Activated CD8-positive, alpha-beta T cell treated with anti-CD3 and anti-CD28 coated beads for 36 hours (primary cell): ENCODE measurements around the gene ADRA2C. TPM values are rescaled to one million over a fixed set of nuclear protein-coding genes. Genes with fewer than 3 reads are reported as not detected.

Experiments
- ATAC-seq: fragments of 200-7000 bp; cut with Tn5 transposase; one replicate; pipeline ENCODE4 v1.10.0; 2021; ENCODE audit warnings: mild to moderate bottlenecking, moderate library complexity
- CTCF ChIA-PET: fragments of 350-600 bp; sonication (Branson Sonifier 250); formaldehyde crosslinking; loops from one replicate; lab custom pipeline; 2021; ENCODE audit warnings: antibody characterized with exemption; lab: Charles Lee
- POLR2A ChIA-PET: fragments of 350-600 bp; sonication (Branson Sonifier 250); formaldehyde crosslinking; loops from one replicate; lab custom pipeline; 2021; ENCODE audit warnings: antibody characterized with exemption; lab: Charles Lee
- DNase-seq: peaks from one replicate; pipeline ENCODE4 v3.0.0-alpha.2; 2020
- H3K27ac Mint-ChIP-seq: one replicate; pipeline ENCODE4 v1.8.0; 2021; ENCODE audit warnings: mild to moderate bottlenecking, mixed read lengths
- H3K27me3 Mint-ChIP-seq: one replicate; pipeline ENCODE4 v1.8.0; 2021; ENCODE audit warnings: mixed read lengths
- H3K36me3 Mint-ChIP-seq: one replicate; pipeline ENCODE4 v1.8.0; 2021; ENCODE audit warnings: low read depth, mixed read lengths
- H3K4me1 Mint-ChIP-seq: one replicate; pipeline ENCODE4 v1.8.0; 2021; ENCODE audit warnings: low read depth, mixed read lengths
- H3K4me3 Mint-ChIP-seq: one replicate; pipeline ENCODE4 v1.8.0; 2021; ENCODE audit warnings: mild to moderate bottlenecking, moderate library complexity, mixed read lengths
- H3K9me3 Mint-ChIP-seq: one replicate; pipeline ENCODE4 v1.8.0; 2021; ENCODE audit warnings: mixed read lengths
- intact Hi-C: fragments of 100-400 bp; cut with micrococcal nuclease; formaldehyde crosslinking; loops from one replicate; pipeline ENCODE4 v1.10.0; 2022
- total RNA-seq, 2 experiments: library from RNA; stranded (reverse); gene quantifications; one replicate each; pipeline ENCODE4 v1.2.3, GENCODE V29; 2021
- TF ChIP-seq, protein P1 (sequence below): fragments of 200-600 bp; IDR thresholded peaks from one replicate; pipeline ENCODE4 v1.8.0; 2022; ENCODE audit warnings: antibody characterized with exemption, mild to moderate bottlenecking

ADRA2C gene
- total RNA-seq, 2 experiments from 2014 or later, result 0.27 TPM; not detected in 1

DNA sequence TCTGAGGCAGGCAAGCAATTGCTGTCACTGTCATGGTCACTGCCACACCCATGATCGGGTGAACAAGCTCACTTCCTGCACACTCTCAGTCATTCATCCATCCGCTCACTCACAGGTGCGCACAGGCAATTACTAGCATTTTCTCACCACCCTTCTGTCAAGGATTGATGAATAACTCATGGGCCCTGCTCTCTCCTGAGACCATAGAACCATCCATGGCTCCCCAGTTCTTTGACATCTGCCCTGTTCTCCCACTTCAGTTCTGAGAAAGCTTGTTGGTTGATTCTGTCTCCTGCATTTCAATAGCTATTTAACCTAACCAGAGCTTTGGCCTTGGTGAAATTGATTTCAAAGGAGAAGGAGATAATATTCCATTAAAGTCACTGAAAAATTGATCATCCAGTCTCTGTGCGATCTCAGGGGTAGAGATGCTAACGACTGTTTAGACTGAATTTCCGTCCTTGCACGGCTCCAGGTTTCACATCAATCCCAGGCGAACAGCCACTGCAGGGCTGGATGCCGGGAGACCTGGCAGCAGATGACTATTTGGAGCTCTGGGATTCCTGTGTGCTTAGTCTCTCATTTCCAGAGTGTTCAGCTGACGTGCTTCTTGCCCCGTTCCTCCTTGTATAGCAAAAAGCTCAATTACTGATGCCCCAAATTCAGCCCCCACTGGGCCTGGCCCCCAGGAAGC, 36.9 kb upstream of the ADRA2C start:
- TF ChIP-seq, protein P1, sequence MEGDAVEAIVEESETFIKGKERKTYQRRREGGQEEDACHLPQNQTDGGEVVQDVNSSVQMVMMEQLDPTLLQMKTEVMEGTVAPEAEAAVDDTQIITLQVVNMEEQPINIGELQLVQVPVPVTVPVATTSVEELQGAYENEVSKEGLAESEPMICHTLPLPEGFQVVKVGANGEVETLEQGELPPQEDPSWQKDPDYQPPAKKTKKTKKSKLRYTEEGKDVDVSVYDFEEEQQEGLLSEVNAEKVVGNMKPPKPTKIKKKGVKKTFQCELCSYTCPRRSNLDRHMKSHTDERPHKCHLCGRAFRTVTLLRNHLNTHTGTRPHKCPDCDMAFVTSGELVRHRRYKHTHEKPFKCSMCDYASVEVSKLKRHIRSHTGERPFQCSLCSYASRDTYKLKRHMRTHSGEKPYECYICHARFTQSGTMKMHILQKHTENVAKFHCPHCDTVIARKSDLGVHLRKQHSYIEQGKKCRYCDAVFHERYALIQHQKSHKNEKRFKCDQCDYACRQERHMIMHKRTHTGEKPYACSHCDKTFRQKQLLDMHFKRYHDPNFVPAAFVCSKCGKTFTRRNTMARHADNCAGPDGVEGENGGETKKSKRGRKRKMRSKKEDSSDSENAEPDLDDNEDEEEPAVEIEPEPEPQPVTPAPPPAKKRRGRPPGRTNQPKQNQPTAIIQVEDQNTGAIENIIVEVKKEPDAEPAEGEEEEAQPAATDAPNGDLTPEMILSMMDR, result no peak
- ChIA-PET CTCF (no interaction called here), POLR2A (no interaction called here)
- Mint-ChIP-seq H3K9me3 (no peaks in the 10 kb centered on the region), H3K36me3 (no peaks in the 10 kb centered on the region), H3K4me1 (no peaks in the 10 kb centered on the region), H3K4me3 (no peak overlapping the region), H3K27me3 (peaks cover 9% of the 10 kb centered on the region), H3K27ac (no peak overlapping the region)
- ATAC-seq (no peak), DNase-seq (no peak)
- intact Hi-C loops, result no loop called here

DNA sequence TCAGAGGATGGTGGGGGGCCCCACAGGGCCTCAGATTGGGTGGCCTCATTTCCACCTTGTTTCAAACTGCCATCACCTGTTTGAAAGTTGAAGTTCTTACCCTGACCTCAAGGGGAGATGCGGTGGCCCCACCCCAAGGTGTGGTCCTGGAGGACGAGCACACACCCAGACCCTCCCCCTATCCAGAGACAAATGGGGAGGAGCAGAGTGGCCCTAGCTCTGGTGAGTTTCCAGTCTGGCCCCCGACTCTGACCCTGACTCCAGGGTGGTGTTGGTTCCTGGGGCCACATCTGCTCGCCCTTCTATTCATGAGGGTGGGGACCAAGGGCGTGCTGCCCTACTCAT, 36.3 kb upstream of the ADRA2C start:
- ChIA-PET CTCF (no interaction called here), POLR2A (no interaction called here)
- Mint-ChIP-seq H3K27me3 (peaks cover 4% of the 10 kb centered on the region), H3K9me3 (no peaks in the 10 kb centered on the region), H3K36me3 (no peaks in the 10 kb centered on the region), H3K27ac (no peak overlapping the region), H3K4me1 (no peaks in the 10 kb centered on the region), H3K4me3 (no peak overlapping the region)
- ATAC-seq, result no peak
- DNase-seq, result no peak
- intact Hi-C loops, result no loop called here
- TF ChIP-seq, protein P1, result no peak

DNA sequence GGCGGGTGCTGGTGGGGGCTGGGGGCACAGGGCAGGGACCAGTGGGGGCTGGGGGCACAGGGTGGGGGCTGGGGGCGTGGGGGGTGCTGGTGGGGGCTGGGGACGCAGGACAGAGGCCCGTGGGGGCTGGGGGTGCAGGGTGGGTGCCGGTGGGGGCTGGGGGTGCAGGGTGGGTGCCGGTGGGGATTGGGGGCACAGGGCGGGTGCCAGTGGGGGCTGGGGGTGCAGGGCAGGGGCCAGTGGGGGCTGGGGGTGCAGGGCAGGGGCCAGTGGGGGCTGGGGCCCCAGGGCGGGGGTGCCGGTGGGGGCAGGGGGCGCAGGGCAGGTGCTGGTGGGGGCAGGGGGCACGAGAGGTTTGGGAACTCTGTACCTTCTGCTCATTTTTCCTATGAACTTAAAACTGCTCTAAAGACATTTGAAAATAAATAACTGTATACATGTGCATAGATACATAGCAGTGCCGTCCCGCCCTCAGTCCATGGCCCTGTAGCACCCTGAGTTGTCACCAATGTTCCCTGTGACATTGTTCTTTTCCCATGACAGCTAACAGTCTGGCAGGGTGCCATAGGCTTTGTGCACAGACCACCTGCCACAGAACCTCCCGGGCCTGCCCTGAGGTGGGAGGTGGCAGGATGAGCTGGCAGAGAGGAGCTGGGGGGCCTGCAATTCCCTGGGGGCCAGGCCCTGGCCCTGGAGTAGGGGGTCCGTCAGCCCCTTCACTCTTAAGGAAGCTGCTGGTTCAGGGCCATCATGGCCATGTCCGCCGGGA, 35.6 kb upstream of the ADRA2C start:
- H3K9me3 Mint-ChIP-seq, result no peaks in the 10 kb centered on the region
- DNase-seq (no peak), ATAC-seq (no peak)
- H3K4me3 Mint-ChIP-seq, result no peak overlapping the region
- H3K27me3 Mint-ChIP-seq, result peaks cover 4% of the 10 kb centered on the region
- H3K36me3 Mint-ChIP-seq, result no peaks in the 10 kb centered on the region
- CTCF ChIA-PET, result no interaction called here
- TF ChIP-seq, protein P1, result no peak
- H3K27ac Mint-ChIP-seq, result no peak overlapping the region
- no peaks in the 10 kb centered on the region for H3K4me1 Mint-ChIP-seq
- intact Hi-C loops, result no loop called here
- POLR2A ChIA-PET, result no interaction called here

DNA sequence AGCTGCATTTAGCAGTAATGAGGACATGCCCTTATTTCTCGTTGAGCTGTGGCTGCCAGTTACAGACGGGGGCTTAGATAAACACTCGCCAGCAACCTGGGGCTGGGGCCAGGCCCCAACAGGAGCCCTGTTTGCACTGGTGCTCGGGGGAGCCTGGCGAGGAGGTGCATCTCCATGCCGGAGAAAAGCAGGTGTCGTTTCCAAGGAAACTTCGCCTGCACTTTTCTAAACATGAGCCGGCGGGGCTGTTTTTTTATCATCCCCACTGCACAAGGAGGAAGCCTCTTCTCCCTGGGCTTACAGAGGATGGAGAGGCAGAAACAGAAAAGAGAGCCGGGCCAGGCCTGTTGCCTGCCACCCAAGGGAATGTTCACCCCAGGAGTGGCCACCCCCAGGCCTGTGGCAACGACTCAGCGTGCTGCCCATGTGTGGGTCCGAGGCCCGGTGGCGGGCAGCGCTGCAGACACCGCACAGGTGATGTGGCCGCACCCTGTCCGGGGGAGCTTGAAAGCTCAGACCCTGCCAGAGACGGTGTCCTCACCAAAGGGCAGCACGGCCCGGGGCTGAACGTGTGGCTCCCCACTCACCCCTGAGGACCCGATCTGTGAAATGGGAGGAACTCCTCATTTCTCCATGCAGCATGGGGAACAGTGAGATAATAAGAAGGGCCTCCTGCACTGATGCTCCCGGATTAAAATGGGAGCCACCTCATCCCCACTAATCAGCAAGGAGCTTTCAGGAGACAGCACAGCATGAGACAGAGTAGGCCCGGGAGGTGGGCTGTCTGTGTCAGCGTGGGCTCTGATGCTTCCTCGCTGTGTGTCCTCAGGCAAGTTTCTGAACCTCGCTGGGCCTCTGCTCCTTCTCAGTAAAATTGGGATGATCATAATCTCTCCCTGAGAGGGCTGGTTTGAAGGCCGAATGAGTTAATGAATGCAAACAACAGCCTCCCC, 33.8 kb upstream of the ADRA2C start:
- Mint-ChIP-seq H3K27me3 (peaks cover 7% of the 10 kb centered on the region), H3K4me3 (no peak overlapping the region), H3K4me1 (no peaks in the 10 kb centered on the region), H3K36me3 (no peaks in the 10 kb centered on the region), H3K27ac (no peak overlapping the region), H3K9me3 (no peaks in the 10 kb centered on the region)
- TF ChIP-seq, protein P1, result no peak
- DNase-seq, result no peak
- ATAC-seq, result no peak
- POLR2A ChIA-PET, result no interaction called here
- intact Hi-C loops, result no loop called here
- CTCF ChIA-PET, result no interaction called here
